Peyer's patch (tissue), 4 donors: Measurements from ENCODE around the gene CFAP77. TPM values are rescaled to one million over a fixed set of nuclear protein-coding genes. Genes with fewer than 3 reads are reported as not detected.

Experiments used
- DNase-seq, 3 donors: peaks; one replicate each; pipeline ENCODE4 v3.0.0-alpha.2; 2017 to 2019
- H3K27ac ChIP-seq, 4 donors: fragments of 200-600 bp; sonication (generic); one replicate each; pipeline ENCODE4 v1.5.1; 2016 to 2019
- H3K27me3 ChIP-seq, 2 donors: fragments of 200-600 bp; sonication (generic); one replicate each; pipeline ENCODE4 v1.5.1; 2019
- H3K36me3 ChIP-seq, 3 donors: fragments of 200-600 bp; sonication (generic); one replicate each; pipeline ENCODE4 v1.5.1; 2016 to 2019
- H3K4me1 ChIP-seq, 4 donors: fragments of 200-600 bp; sonication (generic); one replicate each; pipeline ENCODE4 v1.5.1; 2016 to 2019
- H3K4me3 ChIP-seq, 4 donors: fragments of 200-600 bp; sonication (generic); 1 replicate in 3 of 4; 2 replicates in 1 of 4; pipeline ENCODE4 v1.5.1; 2016 to 2019; ENCODE audit warnings: mild to moderate bottlenecking in 1 of 4
- H3K9me3 ChIP-seq, 4 donors: fragments of 200-600 bp; sonication (generic); one replicate each; pipeline ENCODE4 v1.5.1; 2016 to 2019; ENCODE audit warnings: mild to moderate bottlenecking in 1 of 4
- POLR2A ChIP-seq, 2 donors: fragments of 450-650 bp; IDR thresholded peaks; one replicate each; pipeline ENCODE4 v1.5.1; 2017; ENCODE audit warnings: antibody characterized with exemption in 2 of 2, mild to moderate bottlenecking in 2 of 2, moderate library complexity in 2 of 2
- total RNA-seq, 4 donors: library from RNA; depleted of rRNA; stranded (reverse); fragments of >200 nt; gene quantifications; one replicate each; pipeline ENCODE4 v1.1.0, GENCODE V29; 2016
- TF ChIP-seq, protein P1 (sequence below), 6 experiments: fragments of 450-650 bp in 4 of 6; fragments of 200-600 bp in 2 of 6; sonication (generic) in 1 of 6; IDR thresholded peaks; one replicate each; pipeline ENCODE4 v1.5.1; 2017 to 2019; ENCODE audit warnings: antibody characterized with exemption in 6 of 6, mild to moderate bottlenecking in 3 of 6, moderate library complexity in 1 of 6

The CFAP77 gene
- total RNA-seq, 4 donors from 2014 or later, result not detected

- DNase-seq, result no peak
- TF ChIP-seq POLR2A (IDR thresholded peaks at IDR 0.05), result no peak
- TF ChIP-seq, protein P1, sequence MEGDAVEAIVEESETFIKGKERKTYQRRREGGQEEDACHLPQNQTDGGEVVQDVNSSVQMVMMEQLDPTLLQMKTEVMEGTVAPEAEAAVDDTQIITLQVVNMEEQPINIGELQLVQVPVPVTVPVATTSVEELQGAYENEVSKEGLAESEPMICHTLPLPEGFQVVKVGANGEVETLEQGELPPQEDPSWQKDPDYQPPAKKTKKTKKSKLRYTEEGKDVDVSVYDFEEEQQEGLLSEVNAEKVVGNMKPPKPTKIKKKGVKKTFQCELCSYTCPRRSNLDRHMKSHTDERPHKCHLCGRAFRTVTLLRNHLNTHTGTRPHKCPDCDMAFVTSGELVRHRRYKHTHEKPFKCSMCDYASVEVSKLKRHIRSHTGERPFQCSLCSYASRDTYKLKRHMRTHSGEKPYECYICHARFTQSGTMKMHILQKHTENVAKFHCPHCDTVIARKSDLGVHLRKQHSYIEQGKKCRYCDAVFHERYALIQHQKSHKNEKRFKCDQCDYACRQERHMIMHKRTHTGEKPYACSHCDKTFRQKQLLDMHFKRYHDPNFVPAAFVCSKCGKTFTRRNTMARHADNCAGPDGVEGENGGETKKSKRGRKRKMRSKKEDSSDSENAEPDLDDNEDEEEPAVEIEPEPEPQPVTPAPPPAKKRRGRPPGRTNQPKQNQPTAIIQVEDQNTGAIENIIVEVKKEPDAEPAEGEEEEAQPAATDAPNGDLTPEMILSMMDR (IDR thresholded peaks at IDR 0.05), result no peak
- H3K4me1 ChIP-seq, result no peaks in the 10 kb centered on the region
- no peaks in the 10 kb centered on the region for H3K27me3 ChIP-seq
- H3K9me3 ChIP-seq, result no peaks in the 10 kb centered on the region
- no peak overlapping the region for H3K27ac ChIP-seq
- H3K4me3 ChIP-seq, result no peak overlapping the region
- no peaks in the 10 kb centered on the region for H3K36me3 ChIP-seq
Measured at GRCh38 chr9:132554755-132555154, 144.7 kb downstream of the CFAP77 start.

DNA sequence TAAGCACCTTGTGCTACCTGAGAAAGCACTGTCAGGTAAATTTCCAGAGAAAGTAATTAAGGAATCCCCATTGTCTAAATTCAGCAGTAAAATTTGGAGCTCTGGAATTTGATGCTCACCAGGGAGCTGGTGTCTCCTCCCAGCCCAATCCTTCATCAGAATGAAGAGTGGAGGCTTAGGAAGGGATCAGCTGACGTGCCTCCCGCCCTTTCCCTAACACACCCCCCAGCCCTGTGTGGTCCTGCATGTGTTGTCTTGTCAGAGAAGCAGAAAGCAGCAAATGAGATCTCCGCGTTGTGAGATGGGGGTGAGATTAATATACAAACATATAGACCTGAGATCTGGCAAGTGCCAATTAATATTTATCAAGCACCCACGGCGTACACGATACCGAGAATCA, 145.5 kb downstream of the CFAP77 start:
- TF ChIP-seq POLR2A (IDR thresholded peaks at IDR 0.05), result no peak
- TF ChIP-seq, protein P1 (IDR thresholded peaks at IDR 0.05), result no peak
- no peak overlapping the region for H3K4me3 ChIP-seq

DNA sequence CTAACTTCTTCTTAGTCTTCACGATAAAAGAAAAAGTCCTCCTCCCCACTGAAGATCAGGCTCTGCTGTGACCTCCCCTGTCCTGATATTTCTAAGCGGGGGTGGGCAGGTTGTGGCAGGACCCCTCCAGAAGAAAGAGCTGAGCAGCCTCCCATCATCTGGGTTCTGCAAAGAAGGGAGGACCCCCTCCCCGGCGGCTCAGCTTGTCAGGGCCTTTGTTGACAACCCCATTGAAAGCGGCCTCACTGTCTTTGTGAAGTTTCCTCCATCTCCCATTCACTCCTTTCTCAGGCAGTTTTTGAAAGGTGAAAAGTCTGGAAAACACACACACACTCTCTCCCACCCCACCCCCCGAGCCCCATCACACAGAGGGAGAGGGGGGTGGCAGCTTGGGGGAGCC, 146.2 kb downstream of the CFAP77 start:
- H3K36me3 ChIP-seq, result no peaks in the 10 kb centered on the region
- no peak for TF ChIP-seq POLR2A (IDR thresholded peaks at IDR 0.05)
- TF ChIP-seq, protein P1 (IDR thresholded peaks at IDR 0.05), result no peak

More for the DNA sequence above, 145.5 kb downstream of the CFAP77 start:
- Histone ChIP-seq H3K4me1 (no peaks in the 10 kb centered on the region), H3K9me3 (no peaks in the 10 kb centered on the region), H3K36me3 (no peaks in the 10 kb centered on the region), H3K27ac (no peak overlapping the region), H3K27me3 (no peaks in the 10 kb centered on the region)
- no peak for DNase-seq

DNA sequence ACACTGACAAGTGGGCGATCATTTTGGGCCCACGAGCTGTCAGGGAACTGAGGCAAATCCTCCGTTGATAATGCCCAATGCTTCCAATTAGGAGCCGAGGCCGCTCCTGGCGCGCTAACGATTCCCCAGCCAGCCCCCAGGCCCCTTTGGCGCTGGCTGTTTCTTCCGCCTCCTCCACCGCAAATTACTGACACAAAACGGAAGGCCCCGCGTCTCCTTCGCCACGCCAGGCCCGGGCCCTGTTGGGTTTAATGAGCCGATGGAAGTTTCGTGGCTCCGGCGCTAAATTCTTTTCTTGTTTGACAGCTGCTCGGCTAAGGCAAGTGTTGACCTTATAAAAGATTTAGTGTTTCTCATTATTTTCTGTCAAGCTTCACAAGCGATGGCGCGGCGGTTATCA, 146.7 kb downstream of the CFAP77 start:
- H3K9me3 ChIP-seq, result no peaks in the 10 kb centered on the region
- no peak overlapping the region for H3K4me3 ChIP-seq
- no peaks in the 10 kb centered on the region for H3K4me1 ChIP-seq
- no peaks in the 10 kb centered on the region for H3K27me3 ChIP-seq
- H3K27ac ChIP-seq, result no peak overlapping the region
- H3K36me3 ChIP-seq, result no peaks in the 10 kb centered on the region
- TF ChIP-seq, protein P1 (IDR thresholded peaks at IDR 0.05), result no peak
- no peak for TF ChIP-seq POLR2A (IDR thresholded peaks at IDR 0.05)
- DNase-seq, result no peak

More for the DNA sequence above, 146.2 kb downstream of the CFAP77 start:
- Histone ChIP-seq H3K4me1 (no peaks in the 10 kb centered on the region), H3K27me3 (no peaks in the 10 kb centered on the region), H3K27ac (no peak overlapping the region), H3K4me3 (no peak overlapping the region), H3K9me3 (no peaks in the 10 kb centered on the region)
- DNase-seq, result no peak

GRCh38 chr9:132557159-132557558, 147.1 kb downstream of the CFAP77 start:
- no peak for TF ChIP-seq POLR2A (IDR thresholded peaks at IDR 0.05)
- TF ChIP-seq, protein P1 (IDR thresholded peaks at IDR 0.05), result no peak
- H3K36me3 ChIP-seq, result no peaks in the 10 kb centered on the region
- no peaks in the 10 kb centered on the region for H3K4me1 ChIP-seq
- H3K9me3 ChIP-seq, result no peaks in the 10 kb centered on the region
- H3K4me3 ChIP-seq, result no peak overlapping the region
- no peak for DNase-seq
- H3K27ac ChIP-seq, result no peak overlapping the region
- H3K27me3 ChIP-seq, result no peaks in the 10 kb centered on the region

- no peaks in the 10 kb centered on the region for H3K36me3 ChIP-seq
- no peaks in the 10 kb centered on the region for H3K4me1 ChIP-seq
- TF ChIP-seq, protein P1 (IDR thresholded peaks at IDR 0.05), result no peak
- no peak for TF ChIP-seq POLR2A (IDR thresholded peaks at IDR 0.05)
- no peak for DNase-seq
- H3K27ac ChIP-seq, result no peak overlapping the region
- no peaks in the 10 kb centered on the region for H3K9me3 ChIP-seq
- H3K27me3 ChIP-seq, result no peaks in the 10 kb centered on the region
- H3K4me3 ChIP-seq, result no peak overlapping the region
Measured at GRCh38 chr9:132559711-132560110, 149.7 kb downstream of the CFAP77 start.
